HS-27A (cell line): ENCODE measurements around the gene BCL2A1.
"Not testable (repeated sequence)": the region's sequence is repeated elsewhere in the genome, so short reads cannot be mapped to it uniquely, and the experiment has no call there.

ENCODE experiments used
- DNase-seq: peaks from one replicate; pipeline ENCODE4 v3.0.0-alpha.2; 2012; ENCODE audit warnings: low read depth, missing footprints

Gene BCL2A1

DNA sequence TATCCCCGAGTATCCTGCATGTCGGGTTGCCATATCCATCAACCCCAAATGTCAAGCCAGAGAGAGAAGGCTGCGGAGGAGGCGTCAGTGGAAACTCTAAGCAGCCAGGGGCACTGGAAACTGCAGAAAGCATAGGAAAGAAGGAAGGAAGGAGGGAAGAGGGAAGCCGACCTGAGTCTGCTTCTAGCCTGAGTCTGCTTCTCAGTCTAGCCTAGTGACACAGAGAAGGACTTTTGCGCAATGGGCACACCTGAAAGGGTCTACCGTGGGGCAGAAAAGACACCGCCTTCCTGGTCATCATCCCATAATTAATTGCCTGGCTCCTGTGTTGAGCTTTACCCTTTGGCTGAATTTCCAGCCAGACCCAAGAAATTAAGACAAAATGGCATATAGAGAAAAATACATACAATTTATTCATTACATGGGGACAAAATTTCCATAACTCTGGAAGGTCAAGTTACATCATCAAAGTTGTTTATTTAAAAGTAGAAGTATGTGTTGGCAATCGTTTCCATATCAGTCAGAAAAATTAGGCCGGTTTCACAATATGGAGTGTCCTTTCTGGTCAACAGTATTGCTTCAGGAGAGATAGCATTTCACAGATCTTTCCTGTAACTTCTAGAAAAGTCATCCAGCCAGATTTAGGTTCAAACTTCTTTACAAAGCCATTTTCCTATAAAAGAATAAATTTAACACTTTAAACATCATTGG, 10.3 kb downstream of the BCL2A1 start:
- DNase-seq, result no peak

GRCh38 chr15:79957741-79958140, 13.3 kb downstream of the BCL2A1 start:
- DNase-seq, result no peak

- no peak for DNase-seq
Measured at GRCh38 chr15:79956354-79956939, 14.5 kb downstream of the BCL2A1 start.

GRCh38 chr15:79954661-79955060, 16.3 kb downstream of the BCL2A1 start:
- DNase-seq, result no peak

DNA sequence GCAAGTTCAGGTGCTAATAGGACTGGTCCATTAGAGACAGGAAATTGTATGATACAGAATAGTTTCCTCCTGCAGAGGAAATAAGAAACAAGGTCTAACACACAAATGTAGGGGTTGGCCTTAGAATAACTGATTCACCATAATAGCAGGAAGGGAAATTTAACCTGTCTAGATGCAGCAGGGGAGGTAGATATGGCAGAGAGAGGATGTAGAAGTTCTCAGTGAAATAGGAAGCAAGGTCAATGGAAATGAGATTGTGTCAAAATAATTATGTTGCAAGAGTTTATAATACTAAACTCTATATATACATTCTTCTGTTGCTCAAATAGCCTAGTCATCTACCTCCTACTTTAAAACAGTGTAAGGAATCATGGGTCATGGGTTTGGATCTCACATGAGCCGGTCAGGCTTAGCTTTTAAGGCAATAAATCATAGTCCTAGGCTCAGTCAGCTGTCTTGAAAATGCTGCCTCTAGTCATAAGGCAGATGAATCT, 17.0 kb downstream of the BCL2A1 start:
- no peak for DNase-seq

DNA sequence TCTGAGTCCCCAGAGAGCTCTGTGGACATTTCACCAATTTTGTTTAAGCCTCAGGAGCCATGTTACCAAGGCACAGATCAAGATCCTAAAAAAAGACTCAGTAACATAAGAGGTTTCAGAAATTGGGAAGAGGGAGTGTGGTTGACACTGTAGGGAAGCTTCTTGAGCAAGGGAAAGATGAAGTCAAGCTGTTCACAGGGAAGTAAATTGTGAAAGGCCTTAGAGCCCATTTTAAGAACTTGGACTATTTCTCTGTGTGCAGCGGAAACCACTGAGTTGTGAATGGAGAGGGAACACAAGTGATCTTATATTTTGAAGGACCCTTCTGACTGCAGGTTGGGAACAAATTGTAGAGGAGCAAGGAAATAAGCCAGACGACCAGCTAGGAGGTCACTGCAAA, 18.7 kb downstream of the BCL2A1 start:
- DNase-seq, result no peak

GRCh38 chr15:79950247-79950646, 20.7 kb downstream of the BCL2A1 start:
- no peak for DNase-seq

GRCh38 chr15:79948761-79949160, 22.2 kb downstream of the BCL2A1 start:
- DNase-seq, result no peak

GRCh38 chr15:79948095-79948695, 22.8 kb downstream of the BCL2A1 start:
- DNase-seq, result no peak

- no peak for DNase-seq
Measured at GRCh38 chr15:79947009-79947408, 24.0 kb downstream of the BCL2A1 start.

- DNase-seq, result no peak
Measured at GRCh38 chr15:79944622-79945021, 26.4 kb downstream of the BCL2A1 start.

- no peak for DNase-seq
Measured at GRCh38 chr15:79943820-79944219, 27.2 kb downstream of the BCL2A1 start.

GRCh38 chr15:79942741-79943481, 28.1 kb downstream of the BCL2A1 start:
- DNase-seq, result peak; percentile 59

GRCh38 chr15:79939399-79939798, 31.6 kb downstream of the BCL2A1 start:
- no peak for DNase-seq

DNA sequence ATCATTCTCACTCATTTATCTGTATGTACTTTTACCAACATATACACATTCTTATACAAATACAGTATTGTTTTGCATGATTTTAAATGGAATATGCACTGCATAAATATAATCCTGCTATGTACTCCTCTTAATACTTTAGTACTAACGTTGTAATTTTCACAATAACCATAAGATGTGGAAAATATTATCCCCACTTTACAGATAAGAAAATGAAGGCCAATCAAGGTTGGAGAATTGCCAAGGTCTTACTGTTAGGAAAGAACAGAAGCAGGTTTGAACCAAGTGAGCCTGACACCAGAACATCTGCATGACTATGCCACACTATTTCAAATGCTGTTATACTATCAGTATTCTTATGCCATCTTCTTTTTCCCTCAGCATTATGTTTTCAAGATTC, 32.9 kb downstream of the BCL2A1 start:
- no peak for DNase-seq

DNA sequence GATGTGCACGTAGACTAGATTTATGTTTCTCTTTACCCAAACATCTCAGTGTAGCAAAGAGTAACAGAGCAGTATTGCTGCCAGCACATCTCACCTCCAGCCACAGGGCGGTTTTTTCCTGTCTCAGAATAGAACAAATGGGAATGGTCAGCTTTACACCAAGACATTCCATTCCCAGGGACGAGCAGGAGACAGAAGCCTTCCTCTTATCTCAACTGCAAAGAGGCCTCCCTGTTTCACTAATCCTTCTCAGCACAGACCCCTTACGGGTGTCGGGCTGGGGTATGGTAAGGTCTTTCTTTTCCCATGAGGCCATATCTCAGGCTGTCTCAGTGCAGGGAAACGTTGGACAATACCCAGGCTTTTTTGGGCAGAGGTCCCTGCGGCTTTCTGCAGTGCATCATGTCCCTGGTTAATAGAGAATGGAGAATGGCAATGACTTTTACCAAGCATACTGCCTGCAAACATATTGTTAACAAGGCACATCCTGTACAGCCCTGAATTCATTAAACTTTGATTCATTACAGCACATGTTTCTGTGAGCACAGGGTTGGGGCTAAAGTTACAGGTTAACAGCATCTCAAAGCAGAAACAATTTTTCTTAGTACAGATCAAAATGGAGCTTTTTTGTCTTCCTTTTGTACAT, 35.3 kb downstream of the BCL2A1 start:
- DNase-seq, result not testable (repeated sequence)

DNA sequence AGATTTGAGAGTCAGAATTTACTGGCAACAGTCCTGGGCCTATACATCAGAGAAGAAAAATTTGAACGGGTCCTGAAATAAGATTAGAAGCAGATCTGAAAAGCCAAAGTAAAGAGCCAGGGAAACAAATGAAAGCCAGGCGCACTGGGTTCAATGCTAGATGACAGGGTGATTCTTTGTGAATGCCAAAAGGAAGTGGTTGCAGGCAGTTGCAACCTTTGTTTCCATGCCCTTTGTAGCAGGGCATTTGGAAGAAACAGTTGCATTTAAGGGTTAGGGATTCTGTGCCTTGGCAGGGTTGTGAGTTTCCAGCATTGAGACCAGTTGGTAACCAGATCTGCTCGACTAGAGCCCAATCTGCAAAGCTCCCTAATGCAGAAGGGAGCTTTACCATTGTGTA, 37.8 kb downstream of the BCL2A1 start:
- no peak for DNase-seq

- DNase-seq, result no peak
Measured at GRCh38 chr15:79932447-79932846, 38.5 kb downstream of the BCL2A1 start.

GRCh38 chr15:79930516-79930915, 40.5 kb downstream of the BCL2A1 start:
- DNase-seq, result no peak

DNA sequence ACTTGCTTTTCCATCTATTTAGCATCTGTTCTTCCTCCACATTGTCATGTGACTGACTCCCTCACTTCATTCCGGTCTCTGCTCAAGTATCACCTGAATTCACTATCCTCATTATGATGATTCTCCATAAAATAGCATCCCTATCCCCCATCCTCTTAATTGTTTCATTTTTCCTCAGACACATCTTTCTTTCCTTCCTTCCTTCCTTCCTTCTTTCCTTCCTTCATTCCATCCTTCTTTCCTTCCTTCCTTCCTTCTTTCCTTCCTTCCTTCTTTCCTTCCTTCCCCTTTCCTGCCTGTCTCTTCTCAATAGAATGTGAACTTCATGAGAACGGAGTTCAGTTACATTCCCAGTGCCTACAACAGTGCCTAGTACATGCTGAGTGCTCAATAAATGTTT, 41.6 kb downstream of the BCL2A1 start:
- no peak for DNase-seq

GRCh38 chr15:79926116-79926515, 44.9 kb downstream of the BCL2A1 start:
- not testable (repeated sequence) for DNase-seq

DNA sequence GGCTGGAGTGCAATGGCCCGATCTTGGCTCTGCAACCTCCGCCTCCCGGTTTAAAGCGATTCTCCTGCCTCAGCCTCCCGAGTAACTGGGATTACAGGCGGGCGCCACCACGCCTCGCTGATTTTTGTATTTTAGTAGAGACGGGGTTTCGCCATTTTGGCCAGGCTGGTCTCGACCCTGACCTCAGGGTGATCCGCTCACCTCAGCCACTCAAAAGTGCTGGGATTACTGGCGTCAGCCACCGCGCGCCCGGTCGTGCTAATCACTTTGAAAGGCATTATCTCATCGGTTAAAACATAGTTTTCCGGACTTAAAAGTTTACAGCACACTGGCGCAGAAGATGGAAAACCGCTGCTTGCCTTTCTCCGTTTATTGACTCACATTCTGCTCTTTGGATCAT, 46.6 kb downstream of the BCL2A1 start:
- no peak for DNase-seq
